Fibroblast of skin of scalp (primary cell): ENCODE results near the gene ZBTB46.

ENCODE experiments used
- DNase-seq: peaks from one replicate; pipeline ENCODE4 v3.0.0-alpha.2; 2013

The ZBTB46 gene

DNA sequence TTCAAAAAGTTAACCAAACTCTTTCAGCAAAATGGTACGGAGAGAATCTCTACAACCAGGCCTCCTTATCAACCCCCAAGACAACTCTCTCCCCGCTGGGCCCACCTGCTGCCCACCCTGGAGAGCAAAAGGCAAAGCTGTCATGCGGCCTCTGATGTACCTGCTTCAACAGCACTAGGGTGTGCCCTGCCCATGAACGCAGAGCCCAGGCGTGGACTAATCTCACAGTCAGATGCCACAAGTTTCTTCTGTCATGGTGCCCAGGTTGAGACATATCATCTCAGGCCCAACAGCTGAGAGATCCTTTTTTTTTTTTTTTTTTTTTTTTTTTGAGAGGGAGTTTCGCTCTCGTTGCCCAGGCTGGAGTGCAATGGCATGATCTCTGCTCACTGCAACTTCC is 65.2 kb downstream of the ZBTB46 start:
- DNase-seq = no peak

DNA sequence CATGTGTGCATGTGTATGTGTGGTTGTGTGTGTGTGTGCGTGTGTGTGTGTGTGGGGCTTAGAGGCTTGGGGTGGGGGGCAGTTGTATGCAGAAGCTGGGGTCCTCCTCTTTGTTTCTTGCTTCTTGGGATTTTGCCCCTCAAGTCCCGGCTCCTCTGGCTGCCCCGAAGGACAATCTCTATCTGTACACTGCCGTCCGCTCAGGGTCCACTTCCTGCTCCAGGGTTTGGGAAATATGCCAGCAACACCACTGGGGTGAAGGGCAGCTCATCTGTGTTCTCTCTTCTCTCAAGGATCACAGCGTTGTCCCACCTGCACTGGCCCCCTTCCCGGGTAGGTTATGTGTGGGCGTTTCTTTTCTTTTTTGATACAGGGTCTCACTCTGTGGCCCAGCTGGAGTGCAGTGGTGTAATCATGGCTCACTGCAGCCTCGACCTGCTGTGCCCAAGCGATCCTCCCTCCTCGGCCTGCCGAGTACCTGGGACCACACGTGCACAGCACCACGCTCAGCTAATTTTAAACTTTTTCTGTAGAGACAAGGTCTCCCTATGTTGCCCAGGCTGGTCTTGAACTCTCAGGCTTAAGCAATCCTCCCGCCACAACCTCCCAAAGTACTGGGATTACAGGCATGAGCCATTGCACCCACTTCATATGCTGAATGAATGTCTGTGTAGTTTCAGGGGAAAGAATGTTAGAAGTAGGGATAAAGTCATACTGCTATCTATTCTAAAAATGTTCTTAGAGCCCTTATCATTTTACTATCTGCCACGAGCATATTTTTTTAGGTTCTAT is 65.8 kb downstream of the ZBTB46 start:
- no peak for DNase-seq

GRCh38 chr20:63759377-63759901 is 71.6 kb downstream of the ZBTB46 start:
- no peak for DNase-seq

- DNase-seq = no peak
Measured at GRCh38 chr20:63758152-63758551, 72.9 kb downstream of the ZBTB46 start.

DNA sequence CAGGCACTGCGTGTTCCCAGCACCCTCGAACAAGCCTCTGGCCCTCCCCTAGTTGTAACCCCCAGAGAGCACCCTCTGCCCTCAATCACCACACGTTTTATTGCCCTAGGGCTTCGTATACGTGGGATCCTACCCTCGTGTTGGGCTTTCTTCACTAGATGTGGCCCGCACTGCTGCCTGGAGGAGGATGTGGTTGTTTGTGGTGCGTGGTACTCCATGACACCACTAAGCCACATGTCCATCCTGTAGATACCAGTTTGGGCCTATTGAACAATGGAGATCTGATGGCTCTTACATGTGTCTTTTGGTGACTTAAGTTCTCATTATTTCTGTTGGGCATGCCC is 74.4 kb downstream of the ZBTB46 start:
- DNase-seq = no peak

GRCh38 chr20:63755933-63756647 is 75.0 kb downstream of the ZBTB46 start:
- no peak for DNase-seq

DNA sequence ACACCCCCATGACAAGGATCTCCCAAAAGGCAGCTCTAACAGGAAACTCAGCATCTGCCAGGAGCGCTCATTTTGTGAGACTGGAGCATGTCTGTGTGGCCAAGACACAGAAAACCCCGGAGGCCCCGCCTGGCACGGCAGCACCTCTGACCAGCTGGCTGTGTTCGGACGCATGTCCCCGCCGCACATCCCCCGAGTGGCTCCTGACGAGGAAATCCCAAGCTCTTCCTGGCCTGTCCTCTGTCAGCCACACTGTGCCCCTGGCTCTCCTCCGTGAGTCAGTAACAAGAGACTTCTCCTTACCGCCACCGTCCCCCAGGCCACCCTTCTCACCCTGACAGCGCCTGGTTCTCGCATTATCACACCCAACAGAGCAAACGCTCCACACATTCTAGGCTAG is 77.1 kb downstream of the ZBTB46 start:
- no peak for DNase-seq

GRCh38 chr20:63753381-63753780 is 77.7 kb downstream of the ZBTB46 start:
- DNase-seq = no peak

GRCh38 chr20:63752411-63753101 is 78.5 kb downstream of the ZBTB46 start:
- no peak for DNase-seq

DNA sequence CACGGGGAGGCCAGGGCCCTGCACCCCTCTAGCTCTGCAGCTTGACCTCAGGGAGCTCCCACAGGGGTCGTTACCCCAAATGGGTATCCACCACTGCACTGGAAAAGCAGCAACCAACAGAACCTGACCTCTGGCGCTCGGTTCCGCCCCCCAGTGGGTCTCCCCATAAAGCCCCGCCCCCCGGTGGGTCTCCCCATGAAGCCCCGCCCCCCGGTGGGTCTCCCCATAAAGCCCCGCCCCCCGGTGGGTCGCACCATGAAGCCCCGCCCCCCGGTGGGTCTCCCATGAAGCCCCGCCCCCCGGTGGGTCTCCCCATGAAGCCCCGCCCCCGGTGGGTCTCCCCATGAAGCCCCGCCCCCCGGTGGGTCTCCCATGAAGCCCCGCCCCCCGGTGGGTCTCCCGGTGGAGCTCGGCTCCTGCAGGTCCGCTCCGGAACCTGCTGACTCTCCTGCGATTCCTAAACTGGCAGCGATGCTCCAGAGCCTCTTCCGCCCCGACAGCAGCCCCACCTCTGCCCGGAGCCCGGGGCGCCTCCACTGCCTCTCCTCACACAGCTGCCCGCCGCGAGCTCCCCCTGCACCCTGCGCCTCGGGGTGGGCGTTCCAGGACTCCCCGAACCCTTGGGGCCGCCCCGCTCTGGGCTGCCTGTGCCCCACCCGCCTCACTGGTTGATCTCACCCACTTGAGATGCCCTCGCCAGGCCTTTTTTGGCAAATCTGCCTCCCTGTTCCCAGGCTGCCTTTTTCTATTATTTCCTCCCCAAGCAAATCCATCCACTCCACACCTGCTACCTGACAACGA is 79.4 kb downstream of the ZBTB46 start:
- no peak for DNase-seq

GRCh38 chr20:63750807-63751470 is 80.1 kb downstream of the ZBTB46 start:
- no peak for DNase-seq

- DNase-seq = no peak
Measured at GRCh38 chr20:63749597-63750508, 81.2 kb downstream of the ZBTB46 start.

- DNase-seq = no peak
Measured at GRCh38 chr20:63748934-63749270, 82.2 kb downstream of the ZBTB46 start.

DNA sequence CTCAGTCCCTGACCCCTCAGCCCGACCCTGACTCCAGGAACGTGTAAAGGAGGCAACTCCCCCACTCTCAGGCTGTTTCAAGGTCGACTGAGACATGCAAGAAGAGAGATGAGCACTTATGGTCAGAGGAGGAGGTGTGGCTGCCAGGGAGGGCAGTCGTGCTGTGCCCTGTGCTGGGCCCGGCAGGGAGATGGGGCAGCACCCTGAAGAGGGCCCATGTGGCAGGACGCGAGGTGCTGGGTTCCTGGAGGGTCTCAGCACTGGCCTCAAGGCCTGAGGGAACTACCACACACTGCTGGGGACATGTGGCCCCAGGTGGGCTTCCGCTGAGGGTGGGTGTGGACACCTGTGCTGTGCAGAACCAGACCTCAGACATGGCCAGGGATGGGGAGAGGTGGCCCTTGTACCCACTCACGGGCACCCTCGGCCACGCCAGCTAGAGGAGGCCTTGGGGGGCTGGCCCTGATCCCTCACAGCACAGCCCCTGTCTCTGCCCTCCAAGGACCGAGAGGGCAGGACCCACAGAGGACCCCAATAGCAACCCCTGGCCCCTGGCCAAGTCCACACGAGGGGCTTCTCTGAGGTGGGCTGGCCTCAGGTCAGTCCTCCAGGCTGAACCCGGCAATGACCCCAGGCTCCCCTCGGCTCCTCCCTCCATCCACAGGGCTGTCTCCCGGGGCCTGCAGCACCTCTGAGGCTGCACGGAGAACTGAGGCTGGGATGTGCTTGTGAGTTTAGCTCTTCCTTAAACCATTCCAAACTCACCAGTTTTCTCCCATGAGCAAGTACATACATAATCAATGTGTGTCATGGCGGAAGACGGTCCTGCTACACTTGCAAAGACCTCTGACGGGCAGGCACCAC is 82.8 kb downstream of the ZBTB46 start:
- DNase-seq = no peak

DNA sequence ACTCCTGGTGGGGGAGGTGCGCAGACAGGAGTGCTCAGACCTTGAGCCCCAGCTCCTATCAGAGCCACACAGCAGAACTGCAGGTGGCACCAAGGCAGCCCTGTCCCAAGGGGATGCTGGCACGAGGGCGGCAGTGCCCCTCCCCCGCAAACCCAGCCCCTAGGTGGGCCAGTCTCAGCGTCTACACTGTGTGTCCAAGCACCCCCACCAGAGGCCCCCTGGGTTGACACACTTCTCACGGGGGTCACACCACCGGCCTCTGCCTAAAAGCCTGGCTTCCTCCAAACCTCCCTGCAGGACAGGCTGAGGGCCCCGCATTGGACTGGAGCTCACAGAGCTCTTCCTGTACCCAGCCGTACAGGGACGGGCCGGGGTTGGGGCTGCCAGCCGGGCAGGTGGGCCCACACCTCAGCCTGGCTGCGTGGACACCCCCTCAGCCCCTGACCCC is 83.4 kb downstream of the ZBTB46 start:
- no peak for DNase-seq

DNA sequence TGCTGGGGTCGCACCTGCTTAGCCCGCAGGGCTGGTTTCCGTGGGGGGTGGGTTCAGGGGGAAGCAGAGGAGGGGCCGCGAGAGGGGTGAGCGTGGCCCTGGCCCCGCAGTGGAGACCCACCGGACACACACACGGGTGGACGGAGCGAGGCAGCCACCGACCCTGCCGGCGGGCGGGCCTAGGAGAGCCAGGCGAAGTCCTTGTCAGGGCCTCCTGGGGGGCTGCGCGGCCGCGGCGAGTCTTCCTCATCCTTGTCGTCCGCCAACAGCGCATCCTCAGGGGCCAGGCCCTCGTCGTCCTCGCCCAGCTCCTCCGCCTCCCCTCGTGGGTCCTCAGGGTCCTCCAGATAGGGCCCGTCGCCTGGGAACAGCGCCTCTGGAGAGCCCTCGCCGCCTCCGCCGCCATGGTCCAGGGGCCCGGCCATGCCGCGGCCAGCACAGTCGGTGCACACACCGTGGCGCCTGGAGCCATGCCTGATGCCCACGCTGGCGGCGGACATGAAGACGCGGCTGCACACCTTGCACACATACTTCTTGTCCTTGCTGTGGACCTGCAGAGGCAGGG is 84.2 kb downstream of the ZBTB46 start:
- no peak for DNase-seq

- DNase-seq = no peak
Measured at GRCh38 chr20:63745961-63746731, 84.9 kb downstream of the ZBTB46 start.

DNA sequence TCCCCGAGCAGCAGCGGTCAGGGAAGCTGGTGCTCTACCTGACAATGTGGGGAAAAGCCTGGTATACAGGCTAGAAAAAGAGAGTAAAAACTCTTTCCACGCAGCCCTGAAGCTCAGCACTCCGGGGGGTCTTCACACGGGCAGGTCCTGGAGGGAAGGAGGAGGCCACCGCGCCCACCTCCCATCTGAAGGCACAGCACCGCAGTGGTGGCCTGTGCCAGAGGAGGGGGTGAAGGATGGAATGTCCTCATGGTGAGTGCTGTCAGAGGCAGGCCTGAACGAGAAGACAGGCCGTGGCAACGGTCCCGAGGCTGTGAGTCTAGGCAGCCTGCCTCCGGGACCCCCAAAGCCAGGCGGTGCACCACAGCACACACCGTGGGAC is 85.6 kb downstream of the ZBTB46 start:
- no peak for DNase-seq
